ENCODE measurements around the gene ATP9A. TPM values are rescaled to one million over a fixed set of nuclear protein-coding genes. Genes with fewer than 3 reads are reported as not detected.

Gene ATP9A
- total and polyA plus RNA-seq, 4 donors = 2.4 to 16.7 (median 9.9) TPM

DNA sequence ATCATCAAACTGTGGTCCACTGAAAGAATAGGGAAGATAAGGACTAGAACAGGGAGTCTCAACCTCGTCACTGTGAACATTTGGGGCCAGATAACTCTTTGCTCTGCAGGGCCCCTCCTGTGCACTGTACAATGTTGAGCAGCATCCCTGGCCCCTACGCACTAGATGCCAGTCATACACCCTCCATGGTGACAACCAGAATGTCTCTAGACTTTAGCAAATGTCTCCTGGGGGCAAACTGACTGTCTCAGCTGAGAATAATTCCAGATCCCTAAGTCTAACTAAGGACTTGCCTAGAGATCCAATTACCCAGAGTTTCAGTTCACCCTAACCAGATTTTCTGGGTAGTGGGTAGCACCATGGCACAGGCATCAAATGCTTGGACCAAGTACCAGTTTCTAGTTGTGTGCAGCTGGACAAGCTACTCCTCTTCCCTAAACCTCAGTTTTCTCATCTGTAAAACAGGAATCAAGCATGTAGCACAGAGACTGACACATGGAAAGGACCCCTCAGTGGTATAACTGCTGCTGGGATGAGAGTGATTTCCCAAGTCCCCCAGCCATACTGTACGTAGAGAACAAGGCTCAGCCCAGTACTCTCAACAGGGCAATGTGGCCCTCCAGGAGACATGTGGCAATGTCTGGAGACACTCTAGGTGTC, 138.7 kb downstream of the ATP9A start:
- no peak overlapping the region for H3K27ac ChIP-seq (ENCODE audit: low read depth in 1 of 2, low read length in 2 of 2)

DNA sequence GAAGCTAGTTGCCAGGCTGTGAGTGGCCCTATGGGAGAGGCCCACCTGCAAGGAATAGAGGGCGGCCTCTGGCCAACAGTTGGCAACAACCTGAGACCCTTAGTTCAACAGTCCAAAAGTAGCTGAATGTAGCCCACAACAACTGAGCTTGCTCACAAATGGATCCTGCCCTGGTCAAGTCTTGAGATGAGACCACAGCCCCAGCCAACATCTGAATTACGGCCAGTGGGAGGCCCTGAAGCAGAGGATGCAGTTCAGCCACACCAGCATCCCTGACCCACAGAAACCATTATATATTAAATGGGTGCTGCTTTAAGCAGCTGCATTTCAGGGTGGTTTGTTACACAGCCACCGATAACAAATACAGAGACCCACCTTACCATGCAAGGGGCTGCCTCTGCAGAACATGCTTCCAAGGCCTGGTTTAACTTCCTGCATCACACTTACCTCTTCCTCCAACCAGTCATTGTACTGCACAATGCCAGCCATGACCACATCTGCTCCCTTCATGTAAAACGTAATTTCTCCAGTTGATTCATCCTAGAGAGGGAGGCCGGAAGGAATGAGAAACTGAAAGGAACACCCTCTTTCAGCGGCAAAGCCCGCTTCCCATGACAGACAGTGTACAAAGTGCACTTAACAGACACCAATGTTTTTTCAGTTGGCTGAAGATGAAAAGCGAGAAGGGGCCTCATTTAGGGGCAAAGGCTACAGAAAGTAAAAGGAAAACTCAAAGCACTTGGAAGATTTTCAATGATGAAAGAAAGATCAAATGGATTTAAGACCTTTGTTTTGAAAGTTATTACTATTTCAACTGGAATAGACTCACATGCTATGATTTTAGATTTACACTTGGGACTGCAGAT, 139.4 kb downstream of the ATP9A start:
- H3K27me3 ChIP-seq (ENCODE audit: control insufficient read depth in 4 of 4, insufficient read depth in 4 of 4, low read length in 3 of 4) = no peaks in the 10 kb centered on the region
- no peaks in the 10 kb centered on the region for H3K9me3 ChIP-seq (ENCODE audit: control insufficient read depth in 4 of 4, low read length in 3 of 4)
- H3K9ac ChIP-seq (ENCODE audit: low read depth in 1 of 2, low read length in 2 of 2) = no peak overlapping the region
- H3K4me1 ChIP-seq (ENCODE audit: control insufficient read depth in 4 of 4, insufficient read depth in 4 of 4, low read length in 3 of 4) = peaks cover 2 to 6% (median 3%) of the 10 kb centered on the region in 4 donors
- no peak overlapping the region for H3K27ac ChIP-seq (ENCODE audit: low read depth in 1 of 2, low read length in 2 of 2)
- no peak overlapping the region for H3K4me3 ChIP-seq (ENCODE audit: low read depth in 1 of 3, low read length in 3 of 3)
- WGBS = 59% methylated on average over 8 of the region's 8 CpGs
- DNase-seq (ENCODE audit: low spot score) = no peak
- TF ChIP-seq, protein P1, sequence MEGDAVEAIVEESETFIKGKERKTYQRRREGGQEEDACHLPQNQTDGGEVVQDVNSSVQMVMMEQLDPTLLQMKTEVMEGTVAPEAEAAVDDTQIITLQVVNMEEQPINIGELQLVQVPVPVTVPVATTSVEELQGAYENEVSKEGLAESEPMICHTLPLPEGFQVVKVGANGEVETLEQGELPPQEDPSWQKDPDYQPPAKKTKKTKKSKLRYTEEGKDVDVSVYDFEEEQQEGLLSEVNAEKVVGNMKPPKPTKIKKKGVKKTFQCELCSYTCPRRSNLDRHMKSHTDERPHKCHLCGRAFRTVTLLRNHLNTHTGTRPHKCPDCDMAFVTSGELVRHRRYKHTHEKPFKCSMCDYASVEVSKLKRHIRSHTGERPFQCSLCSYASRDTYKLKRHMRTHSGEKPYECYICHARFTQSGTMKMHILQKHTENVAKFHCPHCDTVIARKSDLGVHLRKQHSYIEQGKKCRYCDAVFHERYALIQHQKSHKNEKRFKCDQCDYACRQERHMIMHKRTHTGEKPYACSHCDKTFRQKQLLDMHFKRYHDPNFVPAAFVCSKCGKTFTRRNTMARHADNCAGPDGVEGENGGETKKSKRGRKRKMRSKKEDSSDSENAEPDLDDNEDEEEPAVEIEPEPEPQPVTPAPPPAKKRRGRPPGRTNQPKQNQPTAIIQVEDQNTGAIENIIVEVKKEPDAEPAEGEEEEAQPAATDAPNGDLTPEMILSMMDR (IDR thresholded peaks at IDR 0.05; ENCODE audit: low read depth, low read length, missing input control) = no peak
- TF ChIP-seq SP1 (IDR thresholded peaks at IDR 0.05) = peak; percentile 10
- TF ChIP-seq, protein P2, sequence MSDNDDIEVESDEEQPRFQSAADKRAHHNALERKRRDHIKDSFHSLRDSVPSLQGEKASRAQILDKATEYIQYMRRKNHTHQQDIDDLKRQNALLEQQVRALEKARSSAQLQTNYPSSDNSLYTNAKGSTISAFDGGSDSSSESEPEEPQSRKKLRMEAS (IDR thresholded peaks at IDR 0.05) = no peak
- TF ChIP-seq HNF4A (conservative IDR thresholded peaks at IDR 0.05) = peak in 1 of 2 donors; percentile 47
- peaks cover 0 to 14% (median 2%) of the 10 kb centered on the region in 4 donors for H3K36me3 ChIP-seq (ENCODE audit: control insufficient read depth in 4 of 4, insufficient read depth in 3 of 4, low read depth in 1 of 4, low read length in 3 of 4)

More for the DNA sequence above, 138.7 kb downstream of the ATP9A start:
- Histone ChIP-seq H3K9ac (ENCODE audit: low read depth in 1 of 2, low read length in 2 of 2) (no peak overlapping the region), H3K4me1 (ENCODE audit: control insufficient read depth in 4 of 4, insufficient read depth in 4 of 4, low read length in 3 of 4) (peaks cover 2 to 6% (median 3%) of the 10 kb centered on the region in 4 donors), H3K27me3 (ENCODE audit: control insufficient read depth in 4 of 4, insufficient read depth in 4 of 4, low read length in 3 of 4) (no peaks in the 10 kb centered on the region), H3K36me3 (ENCODE audit: control insufficient read depth in 4 of 4, insufficient read depth in 3 of 4, low read depth in 1 of 4, low read length in 3 of 4) (peaks cover 0 to 10% (median 2%) of the 10 kb centered on the region in 4 donors), H3K9me3 (ENCODE audit: control insufficient read depth in 4 of 4, low read length in 3 of 4) (no peaks in the 10 kb centered on the region), H3K4me3 (ENCODE audit: low read depth in 1 of 3, low read length in 3 of 3) (no peak overlapping the region)
- TF ChIP-seq JUND (IDR thresholded peaks at IDR 0.05) (no peak), EGR1 (IDR thresholded peaks at IDR 0.05; ENCODE audit: low read depth in 2 of 2) (no peak), RXRA (IDR thresholded peaks at IDR 0.05) (no peak), HNF4A (conservative IDR thresholded peaks at IDR 0.05) (no peak), NR2F2 (IDR thresholded peaks at IDR 0.05) (no peak), YY1 (IDR thresholded peaks at IDR 0.05) (no peak), RAD21 (IDR thresholded peaks at IDR 0.05) (no peak), TAF1 (conservative IDR thresholded peaks at IDR 0.05) (no peak), FOXA2 (IDR thresholded peaks at IDR 0.05) (no peak), HNF4G (IDR thresholded peaks at IDR 0.05) (no peak), GABPA (IDR thresholded peaks at IDR 0.05 in 1 of 2, conservative IDR thresholded peaks at IDR 0.05 in 1 of 2) (no peak)
- TF ChIP-seq, protein P3, sequence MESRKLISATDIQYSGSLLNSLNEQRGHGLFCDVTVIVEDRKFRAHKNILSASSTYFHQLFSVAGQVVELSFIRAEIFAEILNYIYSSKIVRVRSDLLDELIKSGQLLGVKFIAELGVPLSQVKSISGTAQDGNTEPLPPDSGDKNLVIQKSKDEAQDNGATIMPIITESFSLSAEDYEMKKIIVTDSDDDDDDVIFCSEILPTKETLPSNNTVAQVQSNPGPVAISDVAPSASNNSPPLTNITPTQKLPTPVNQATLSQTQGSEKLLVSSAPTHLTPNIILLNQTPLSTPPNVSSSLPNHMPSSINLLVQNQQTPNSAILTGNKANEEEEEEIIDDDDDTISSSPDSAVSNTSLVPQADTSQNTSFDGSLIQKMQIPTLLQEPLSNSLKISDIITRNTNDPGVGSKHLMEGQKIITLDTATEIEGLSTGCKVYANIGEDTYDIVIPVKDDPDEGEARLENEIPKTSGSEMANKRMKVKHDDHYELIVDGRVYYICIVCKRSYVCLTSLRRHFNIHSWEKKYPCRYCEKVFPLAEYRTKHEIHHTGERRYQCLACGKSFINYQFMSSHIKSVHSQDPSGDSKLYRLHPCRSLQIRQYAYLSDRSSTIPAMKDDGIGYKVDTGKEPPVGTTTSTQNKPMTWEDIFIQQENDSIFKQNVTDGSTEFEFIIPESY (IDR thresholded peaks at IDR 0.05) = no peak
- TF ChIP-seq, protein P2 (IDR thresholded peaks at IDR 0.05) = no peak
- TF ChIP-seq, protein P4, sequence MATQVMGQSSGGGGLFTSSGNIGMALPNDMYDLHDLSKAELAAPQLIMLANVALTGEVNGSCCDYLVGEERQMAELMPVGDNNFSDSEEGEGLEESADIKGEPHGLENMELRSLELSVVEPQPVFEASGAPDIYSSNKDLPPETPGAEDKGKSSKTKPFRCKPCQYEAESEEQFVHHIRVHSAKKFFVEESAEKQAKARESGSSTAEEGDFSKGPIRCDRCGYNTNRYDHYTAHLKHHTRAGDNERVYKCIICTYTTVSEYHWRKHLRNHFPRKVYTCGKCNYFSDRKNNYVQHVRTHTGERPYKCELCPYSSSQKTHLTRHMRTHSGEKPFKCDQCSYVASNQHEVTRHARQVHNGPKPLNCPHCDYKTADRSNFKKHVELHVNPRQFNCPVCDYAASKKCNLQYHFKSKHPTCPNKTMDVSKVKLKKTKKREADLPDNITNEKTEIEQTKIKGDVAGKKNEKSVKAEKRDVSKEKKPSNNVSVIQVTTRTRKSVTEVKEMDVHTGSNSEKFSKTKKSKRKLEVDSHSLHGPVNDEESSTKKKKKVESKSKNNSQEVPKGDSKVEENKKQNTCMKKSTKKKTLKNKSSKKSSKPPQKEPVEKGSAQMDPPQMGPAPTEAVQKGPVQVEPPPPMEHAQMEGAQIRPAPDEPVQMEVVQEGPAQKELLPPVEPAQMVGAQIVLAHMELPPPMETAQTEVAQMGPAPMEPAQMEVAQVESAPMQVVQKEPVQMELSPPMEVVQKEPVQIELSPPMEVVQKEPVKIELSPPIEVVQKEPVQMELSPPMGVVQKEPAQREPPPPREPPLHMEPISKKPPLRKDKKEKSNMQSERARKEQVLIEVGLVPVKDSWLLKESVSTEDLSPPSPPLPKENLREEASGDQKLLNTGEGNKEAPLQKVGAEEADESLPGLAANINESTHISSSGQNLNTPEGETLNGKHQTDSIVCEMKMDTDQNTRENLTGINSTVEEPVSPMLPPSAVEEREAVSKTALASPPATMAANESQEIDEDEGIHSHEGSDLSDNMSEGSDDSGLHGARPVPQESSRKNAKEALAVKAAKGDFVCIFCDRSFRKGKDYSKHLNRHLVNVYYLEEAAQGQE (IDR thresholded peaks at IDR 0.05) = no peak
- TF ChIP-seq, protein P5, sequence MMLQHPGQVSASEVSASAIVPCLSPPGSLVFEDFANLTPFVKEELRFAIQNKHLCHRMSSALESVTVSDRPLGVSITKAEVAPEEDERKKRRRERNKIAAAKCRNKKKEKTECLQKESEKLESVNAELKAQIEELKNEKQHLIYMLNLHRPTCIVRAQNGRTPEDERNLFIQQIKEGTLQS (IDR thresholded peaks at IDR 0.05) = no peak
- 69% methylated on average over 3 of the region's 3 CpGs for WGBS
- DNase-seq (ENCODE audit: low spot score) = no peak

Data from liver (tissue), 9 donors.